ENCODE results near the gene RELN.

GRCh38 chr7:103918631-103919271, 70.7 kb downstream of the RELN start:
- TF ChIP-seq BHLHE40 (IDR thresholded peaks at IDR 0.05; ENCODE audit: borderline replicate concordance) = no peak
- TF ChIP-seq FOXM1 (IDR thresholded peaks at IDR 0.05; ENCODE audit: borderline replicate concordance) = no peak
- no peak for TF ChIP-seq FOXA1 (IDR thresholded peaks at IDR 0.05)
- TF ChIP-seq PKNOX1 (IDR thresholded peaks at IDR 0.05) = no peak

Measured in HEK293T (cell line).